Lung (tissue), 12 donors: Measurements from ENCODE around the gene RNPEPL1. TPM values are rescaled to one million over a fixed set of nuclear protein-coding genes. Genes with fewer than 3 reads are reported as not detected.
A peak's percentile ranks its signal among the peaks of the same experiment; 100 is the strongest.
"Not testable (repeated sequence)": the region's sequence is repeated elsewhere in the genome, so short reads cannot be mapped to it uniquely, and the experiment has no call there.

ENCODE experiments used
- ATAC-seq: fragments of 200-7000 bp; cut with Tn5 transposase; one replicate; pipeline ENCODE4 v1.9.1; 2020; ENCODE audit warnings: moderate number of reproducible peaks; ENCODE audit not compliant: insufficient read depth, low FRiP score
- DNase-seq, 3 donors: peaks; one replicate each; pipeline ENCODE4 v3.0.0-alpha.2; 2013 to 2017
- H3K27ac ChIP-seq, 2 donors: one replicate each; pipeline ENCODE4 v1.5.1; 2013; ENCODE audit warnings: mild to moderate bottlenecking in 2 of 2, moderate library complexity in 2 of 2, control low read depth in 1 of 2, inconsistent platforms in 1 of 2, low read depth in 1 of 2, low read length in 1 of 2
- H3K27me3 ChIP-seq, 3 donors: one replicate each; pipeline ENCODE4 v1.5.1; 2013; ENCODE audit warnings: low read length in 2 of 3; ENCODE audit not compliant: control insufficient read depth in 3 of 3, insufficient read depth in 3 of 3
- H3K36me3 ChIP-seq, 4 donors: one replicate each; pipeline ENCODE4 v1.5.1; 2013; ENCODE audit warnings: low read length in 4 of 4, mild to moderate bottlenecking in 1 of 4, moderate library complexity in 1 of 4; ENCODE audit not compliant: control insufficient read depth in 4 of 4, insufficient read depth in 4 of 4
- H3K4me1 ChIP-seq, 5 donors: one replicate each; pipeline ENCODE4 v1.5.1; 2013; ENCODE audit warnings: low read length in 5 of 5, mild to moderate bottlenecking in 2 of 5, moderate library complexity in 1 of 5; ENCODE audit not compliant: control insufficient read depth in 5 of 5, insufficient read depth in 5 of 5
- H3K4me3 ChIP-seq: one replicate; pipeline ENCODE4 v1.5.1; 2013; ENCODE audit warnings: mild to moderate bottlenecking, control low read depth, moderate library complexity
- H3K9ac ChIP-seq, 2 donors: one replicate each; pipeline ENCODE4 v1.5.1; 2013; ENCODE audit warnings: low read length in 2 of 2, control low read depth in 1 of 2; ENCODE audit not compliant: insufficient read depth in 1 of 2
- H3K9me3 ChIP-seq, 4 donors: one replicate each; pipeline ENCODE4 v1.5.1; 2013; ENCODE audit warnings: low read length in 3 of 4, mild to moderate bottlenecking in 1 of 4, moderate library complexity in 1 of 4; ENCODE audit not compliant: control insufficient read depth in 4 of 4, insufficient read depth in 3 of 4
- WGBS, 2 donors: extraction: QIAGEN DNeasy Blood & Tissue Kit; methylation state at CpG; one replicate each; pipeline ENCODE4 v1.1.7; 2013; 5-methylcytosine and 5-hydroxymethylcytosine counted together
- polyA plus RNA-seq, 2 donors: library from polyadenylated mRNA; stranded (reverse); fragments of 200-250 nt; gene quantifications; one replicate each; pipeline ENCODE4 v1.2.1, GENCODE V29; 2013
- total RNA-seq, 2 donors: library from RNA; depleted of rRNA in 1 of 2; stranded (reverse); fragments of >200 nt in 1 of 2; gene quantifications; one replicate each; pipeline ENCODE4 v1.2.1, GENCODE V29; 2014 to 2021
- TF ChIP-seq, protein P1 (sequence below): IDR thresholded peaks from 2 replicates; pipeline ENCODE4 v1.5.1; 2012; ENCODE audit warnings: mild to moderate bottlenecking; ENCODE audit errors: control extremely low read depth, extremely low read depth
- donor health status: control.
- donor health status: control.
- donor health status: Bipolar disorder and iron deficiency.
- donor health status: healthy.
- donor health status: DM: yes; HTN: yes; CAD: no.

RNPEPL1 gene
- total and polyA plus RNA-seq, 4 donors: 24.5 to 235 (median 88.2) TPM

DNA sequence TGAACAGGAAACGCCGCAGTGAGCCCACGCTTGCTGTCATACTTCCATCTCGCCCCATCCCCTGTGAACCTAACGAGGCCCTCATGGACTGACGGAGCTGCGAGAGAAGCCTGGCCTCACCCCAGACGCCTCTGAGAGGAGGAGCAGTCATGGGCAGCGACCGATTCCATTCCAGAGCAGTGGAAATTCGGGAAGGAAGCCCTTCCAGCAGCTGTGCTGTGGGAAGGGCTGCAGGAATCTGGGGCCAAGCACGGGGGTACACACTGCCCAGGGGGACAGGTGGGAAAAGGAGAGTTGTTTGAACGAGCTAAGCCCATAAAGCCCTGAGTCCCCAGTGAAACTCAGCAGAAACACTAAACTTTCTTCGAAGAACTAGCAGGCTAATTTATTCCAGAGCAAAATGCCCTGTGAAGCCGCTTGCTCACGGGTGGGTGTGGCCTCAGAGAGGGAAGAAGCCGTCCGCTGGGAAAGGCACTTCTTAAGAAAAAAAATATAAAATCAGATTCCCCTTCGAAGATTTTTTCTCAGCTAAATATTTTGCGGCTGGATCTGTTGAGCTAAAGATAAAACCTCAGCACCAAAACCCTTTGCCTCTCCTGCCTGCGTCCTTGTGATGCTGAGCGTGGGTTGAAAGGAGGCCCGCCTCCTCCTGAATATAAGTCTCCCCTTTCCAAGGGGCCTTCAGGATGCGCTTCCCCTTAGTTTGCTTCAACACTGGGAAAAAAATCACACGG, 48.7 kb upstream of the RNPEPL1 start:
- WGBS, 2 donors: 53 to 57% methylated on average over 25 of the region's 25 CpGs
- Histone ChIP-seq H3K4me3 (no peak overlapping the region), H3K9ac (peak overlapping the region in 1 of 2 donors; percentile 23), H3K9me3 (peaks cover 0 to 4% (median 0%) of the 10 kb centered on the region in 4 donors), H3K27ac (no peak overlapping the region), H3K4me1 (peaks cover 0 to 13% (median 3%) of the 10 kb centered on the region in 5 donors), H3K36me3 (peaks cover 0 to 10% (median 0%) of the 10 kb centered on the region in 4 donors), H3K27me3 (peaks cover 0 to 11% (median 5%) of the 10 kb centered on the region in 3 donors)
- peak in 2 of 3 donors; percentile 27 to 34 for DNase-seq
- no peak for ATAC-seq
- TF ChIP-seq, protein P1, sequence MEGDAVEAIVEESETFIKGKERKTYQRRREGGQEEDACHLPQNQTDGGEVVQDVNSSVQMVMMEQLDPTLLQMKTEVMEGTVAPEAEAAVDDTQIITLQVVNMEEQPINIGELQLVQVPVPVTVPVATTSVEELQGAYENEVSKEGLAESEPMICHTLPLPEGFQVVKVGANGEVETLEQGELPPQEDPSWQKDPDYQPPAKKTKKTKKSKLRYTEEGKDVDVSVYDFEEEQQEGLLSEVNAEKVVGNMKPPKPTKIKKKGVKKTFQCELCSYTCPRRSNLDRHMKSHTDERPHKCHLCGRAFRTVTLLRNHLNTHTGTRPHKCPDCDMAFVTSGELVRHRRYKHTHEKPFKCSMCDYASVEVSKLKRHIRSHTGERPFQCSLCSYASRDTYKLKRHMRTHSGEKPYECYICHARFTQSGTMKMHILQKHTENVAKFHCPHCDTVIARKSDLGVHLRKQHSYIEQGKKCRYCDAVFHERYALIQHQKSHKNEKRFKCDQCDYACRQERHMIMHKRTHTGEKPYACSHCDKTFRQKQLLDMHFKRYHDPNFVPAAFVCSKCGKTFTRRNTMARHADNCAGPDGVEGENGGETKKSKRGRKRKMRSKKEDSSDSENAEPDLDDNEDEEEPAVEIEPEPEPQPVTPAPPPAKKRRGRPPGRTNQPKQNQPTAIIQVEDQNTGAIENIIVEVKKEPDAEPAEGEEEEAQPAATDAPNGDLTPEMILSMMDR: no peak

DNA sequence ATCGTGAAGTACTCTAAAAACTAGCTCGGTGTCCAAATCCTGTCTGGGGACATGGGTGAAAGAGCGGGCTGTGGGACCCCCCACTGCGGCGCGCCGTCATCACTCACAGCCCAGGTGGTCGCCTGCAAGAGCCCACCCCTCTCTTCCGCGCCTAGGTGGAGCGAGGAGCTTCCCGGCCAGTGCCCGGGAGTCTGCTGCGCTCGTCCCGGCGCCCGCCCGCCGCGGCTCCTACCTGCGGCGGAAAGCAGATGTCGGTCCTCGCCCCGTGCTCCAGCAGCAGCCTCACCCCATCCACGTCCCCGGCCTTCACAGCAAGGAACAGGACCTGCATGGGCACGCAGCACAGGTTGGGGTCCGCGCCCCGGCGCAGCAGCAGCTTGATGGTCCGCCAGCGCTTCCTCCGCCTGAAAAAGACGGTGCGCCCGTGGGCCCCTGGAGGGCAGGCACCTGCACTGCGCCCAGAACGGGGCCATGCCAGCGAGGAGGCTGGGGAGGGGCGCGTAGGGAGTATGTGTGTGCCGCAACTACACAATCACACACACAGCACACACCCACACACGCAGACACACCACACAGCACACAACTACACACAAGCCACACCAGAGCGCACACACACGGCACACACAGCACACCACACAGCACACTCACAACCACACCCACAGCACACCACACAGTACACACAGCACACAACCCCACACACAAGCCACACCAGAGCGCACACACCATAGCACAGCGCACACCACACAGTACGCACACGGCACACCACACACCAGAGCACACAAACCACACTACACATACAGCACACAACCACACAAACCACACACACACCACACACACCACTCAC, 47.9 kb upstream of the RNPEPL1 start:
- Histone ChIP-seq H3K27me3 (peaks cover 0 to 11% (median 5%) of the 10 kb centered on the region in 3 donors), H3K9ac (no peak overlapping the region), H3K9me3 (peaks cover 0 to 8% (median under 1%) of the 10 kb centered on the region in 4 donors), H3K4me1 (peaks cover 0 to 13% (median 3%) of the 10 kb centered on the region in 5 donors), H3K4me3 (no peak overlapping the region), H3K36me3 (peaks cover 0 to 10% (median 1%) of the 10 kb centered on the region in 4 donors), H3K27ac (no peak overlapping the region)
- ATAC-seq (no peak), DNase-seq (no peak)
- WGBS, 2 donors: 34 to 35% methylated on average over 48 to 52 of the region's 52 CpGs
- TF ChIP-seq, protein P1: no peak

DNA sequence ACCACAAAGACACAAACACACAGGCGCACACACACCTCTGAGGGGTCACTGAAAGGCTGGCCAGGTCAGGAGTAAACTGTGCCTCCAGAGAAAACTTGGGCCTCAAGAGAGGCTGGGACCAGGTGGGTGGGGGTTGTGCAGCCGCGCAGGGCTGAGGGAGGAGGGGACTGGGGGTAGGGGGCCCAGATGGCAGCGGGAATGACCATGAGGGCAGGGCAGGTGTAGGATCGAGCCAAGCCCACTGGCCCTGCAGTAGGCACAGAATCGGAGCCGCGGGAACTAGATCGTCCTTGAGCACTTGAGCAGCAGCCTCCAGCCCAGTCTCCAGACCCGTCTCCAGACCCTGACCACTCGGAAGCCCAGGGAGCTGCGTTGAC, 47.3 kb upstream of the RNPEPL1 start:
- WGBS, 2 donors: 93 to 95% methylated on average over 12 of the region's 12 CpGs
- ATAC-seq (no peak), DNase-seq (no peak)
- Histone ChIP-seq H3K4me3 (no peak overlapping the region), H3K9ac (no peak overlapping the region), H3K27me3 (peaks cover 0 to 11% (median 5%) of the 10 kb centered on the region in 3 donors), H3K9me3 (peaks cover 0 to 8% (median under 1%) of the 10 kb centered on the region in 4 donors), H3K4me1 (peaks cover 0 to 13% (median 3%) of the 10 kb centered on the region in 5 donors), H3K27ac (no peak overlapping the region), H3K36me3 (peaks cover 0 to 11% (median 6%) of the 10 kb centered on the region in 4 donors)
- TF ChIP-seq, protein P1: no peak

DNA sequence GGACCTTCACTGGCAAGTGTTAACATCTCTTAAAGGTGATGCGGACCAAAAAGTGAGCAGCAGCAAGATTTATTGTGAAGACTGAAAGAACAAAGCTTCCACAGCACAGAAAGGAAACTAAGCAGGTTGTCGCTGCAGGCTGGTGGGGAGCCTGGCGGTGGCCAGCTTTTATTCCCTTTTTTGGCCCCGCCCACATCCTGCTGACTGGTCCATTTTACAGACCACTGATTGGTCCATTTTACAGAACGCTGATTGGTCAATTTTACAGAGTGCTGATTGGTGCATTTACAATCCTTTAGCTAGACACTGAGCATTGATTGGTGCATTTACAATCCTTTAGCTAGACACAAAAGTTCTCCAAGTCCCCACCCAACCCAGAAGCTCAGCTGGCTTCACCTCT, 46.4 kb upstream of the RNPEPL1 start:
- not testable (repeated sequence) for DNase-seq, H3K27ac ChIP-seq, H3K4me3 ChIP-seq, ATAC-seq, H3K9ac ChIP-seq, H3K9me3 ChIP-seq
- WGBS, 2 donors: 92 to 95% methylated on average over 5 of the region's 5 CpGs
- peaks cover 0 to 11% (median 5%) of the 10 kb centered on the region in 3 donors for H3K27me3 ChIP-seq
- peaks cover 0 to 13% (median 3%) of the 10 kb centered on the region in 5 donors for H3K4me1 ChIP-seq
- H3K36me3 ChIP-seq: peaks cover 0 to 12% (median 7%) of the 10 kb centered on the region in 4 donors
